PFSK-1 (cell line): Measurements from ENCODE around the gene ANGPT4.

Experiments used
- FOXP2 ChIP-seq: optimal IDR thresholded peaks from 2 replicates; pipeline ENCODE3; 2011; ENCODE audit warnings: borderline replicate concordance, control low read depth, inconsistent platforms; ENCODE audit not compliant: insufficient read depth; ENCODE audit errors: extremely low read length, extremely low read depth
- POLR2AphosphoS5 ChIP-seq: IDR thresholded peaks from 2 replicates; pipeline ENCODE4 v1.6.1; 2012; ENCODE audit warnings: low read depth, mild to moderate bottlenecking, control low read depth, low read length, moderate library complexity
- SIN3A ChIP-seq: IDR thresholded peaks from 2 replicates; pipeline ENCODE4 v1.6.1; 2012; ENCODE audit warnings: mild to moderate bottlenecking, low read length, moderate library complexity, borderline replicate concordance; ENCODE audit not compliant: insufficient read depth
- TAF1 ChIP-seq: IDR thresholded peaks from 2 replicates; pipeline ENCODE4 v1.6.1; 2012; ENCODE audit warnings: low read length, control low read depth, borderline replicate concordance; ENCODE audit not compliant: insufficient read depth
- TF ChIP-seq, protein P1 (sequence below), 2 experiments: IDR thresholded peaks; 2 replicates each; pipeline versions ENCODE4 v1.6.1 to v1.8.0; 2011 to 2012; ENCODE audit warnings: low read depth in 2 of 2, low read length in 2 of 2, control low read depth in 1 of 2, inconsistent platforms in 1 of 2, mild to moderate bottlenecking in 1 of 2, moderate library complexity in 1 of 2; ENCODE audit not compliant: insufficient read depth in 1 of 2

Gene ANGPT4

GRCh38 chr20:911882-912600 is 4.1 kb downstream of the ANGPT4 start:
- TF ChIP-seq TAF1 = no peak
- TF ChIP-seq FOXP2 = no peak

- TF ChIP-seq, protein P1, sequence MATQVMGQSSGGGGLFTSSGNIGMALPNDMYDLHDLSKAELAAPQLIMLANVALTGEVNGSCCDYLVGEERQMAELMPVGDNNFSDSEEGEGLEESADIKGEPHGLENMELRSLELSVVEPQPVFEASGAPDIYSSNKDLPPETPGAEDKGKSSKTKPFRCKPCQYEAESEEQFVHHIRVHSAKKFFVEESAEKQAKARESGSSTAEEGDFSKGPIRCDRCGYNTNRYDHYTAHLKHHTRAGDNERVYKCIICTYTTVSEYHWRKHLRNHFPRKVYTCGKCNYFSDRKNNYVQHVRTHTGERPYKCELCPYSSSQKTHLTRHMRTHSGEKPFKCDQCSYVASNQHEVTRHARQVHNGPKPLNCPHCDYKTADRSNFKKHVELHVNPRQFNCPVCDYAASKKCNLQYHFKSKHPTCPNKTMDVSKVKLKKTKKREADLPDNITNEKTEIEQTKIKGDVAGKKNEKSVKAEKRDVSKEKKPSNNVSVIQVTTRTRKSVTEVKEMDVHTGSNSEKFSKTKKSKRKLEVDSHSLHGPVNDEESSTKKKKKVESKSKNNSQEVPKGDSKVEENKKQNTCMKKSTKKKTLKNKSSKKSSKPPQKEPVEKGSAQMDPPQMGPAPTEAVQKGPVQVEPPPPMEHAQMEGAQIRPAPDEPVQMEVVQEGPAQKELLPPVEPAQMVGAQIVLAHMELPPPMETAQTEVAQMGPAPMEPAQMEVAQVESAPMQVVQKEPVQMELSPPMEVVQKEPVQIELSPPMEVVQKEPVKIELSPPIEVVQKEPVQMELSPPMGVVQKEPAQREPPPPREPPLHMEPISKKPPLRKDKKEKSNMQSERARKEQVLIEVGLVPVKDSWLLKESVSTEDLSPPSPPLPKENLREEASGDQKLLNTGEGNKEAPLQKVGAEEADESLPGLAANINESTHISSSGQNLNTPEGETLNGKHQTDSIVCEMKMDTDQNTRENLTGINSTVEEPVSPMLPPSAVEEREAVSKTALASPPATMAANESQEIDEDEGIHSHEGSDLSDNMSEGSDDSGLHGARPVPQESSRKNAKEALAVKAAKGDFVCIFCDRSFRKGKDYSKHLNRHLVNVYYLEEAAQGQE (IDR thresholded peaks at IDR 0.05; ENCODE audit: insufficient read depth in 1 of 2, low read depth in 2 of 2, low read length in 2 of 2) = no peak
- TF ChIP-seq POLR2AphosphoS5 = no peak
- no peak for TF ChIP-seq FOXP2
- no peak for TF ChIP-seq TAF1
- no peak for TF ChIP-seq SIN3A
Measured at GRCh38 chr20:910870-911770, 5.0 kb downstream of the ANGPT4 start.

GRCh38 chr20:910132-910869 is 5.8 kb downstream of the ANGPT4 start:
- TF ChIP-seq SIN3A = no peak
- TF ChIP-seq POLR2AphosphoS5 = no peak
- TF ChIP-seq, protein P1 (IDR thresholded peaks at IDR 0.05; ENCODE audit: insufficient read depth in 1 of 2, low read depth in 2 of 2, low read length in 2 of 2) = no peak
- TF ChIP-seq FOXP2 = no peak
- no peak for TF ChIP-seq TAF1

GRCh38 chr20:909641-910040 is 6.5 kb downstream of the ANGPT4 start:
- TF ChIP-seq FOXP2 (no peak), TAF1 (no peak), SIN3A (no peak), POLR2AphosphoS5 (no peak)
- TF ChIP-seq, protein P1 (IDR thresholded peaks at IDR 0.05; ENCODE audit: insufficient read depth in 1 of 2, low read depth in 2 of 2, low read length in 2 of 2) = no peak

DNA sequence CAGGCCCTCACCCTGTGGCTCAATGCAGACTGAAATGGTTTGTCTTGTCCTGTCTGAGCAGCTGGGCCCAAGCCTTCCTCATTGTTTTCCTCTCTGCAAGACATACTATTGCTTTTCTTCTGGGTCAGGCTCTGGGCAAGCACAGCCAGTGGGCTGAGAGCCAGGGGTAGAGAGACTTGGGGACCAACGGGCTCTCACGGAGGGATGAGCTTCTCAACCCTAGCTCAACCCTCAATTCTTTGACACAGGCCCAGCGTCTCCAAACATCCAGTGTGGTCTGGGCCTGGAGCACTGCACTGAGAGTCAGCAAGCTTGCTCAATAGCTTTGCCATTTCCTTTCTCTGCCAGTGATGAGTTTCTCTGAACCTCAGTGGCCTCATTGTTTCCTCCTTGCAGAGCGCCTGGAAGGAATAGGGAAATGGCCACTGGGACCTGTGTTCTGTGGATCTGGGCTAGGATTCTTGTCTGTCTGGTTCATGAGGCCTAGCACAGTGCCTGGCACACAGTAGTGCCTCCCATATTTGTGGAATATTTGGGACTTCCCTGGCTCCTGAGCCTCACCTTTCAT is 9.3 kb downstream of the ANGPT4 start:
- TF ChIP-seq TAF1 = no peak
- no peak for TF ChIP-seq SIN3A
- TF ChIP-seq FOXP2 = no peak
- TF ChIP-seq POLR2AphosphoS5 = no peak
- TF ChIP-seq, protein P1 (IDR thresholded peaks at IDR 0.05; ENCODE audit: insufficient read depth in 1 of 2, low read depth in 2 of 2, low read length in 2 of 2) = no peak
